NCI-H748 (cell line): ENCODE results near the gene PDZD4.
A peak's percentile ranks its signal among the peaks of the same experiment; 100 is the strongest.

ENCODE experiments used
- DNase-seq: peaks from one replicate; lab custom pipeline; 2025; ENCODE audit not compliant: unreplicated experiment; lab: John Stamatoyannopoulos, UW

Gene PDZD4

DNA sequence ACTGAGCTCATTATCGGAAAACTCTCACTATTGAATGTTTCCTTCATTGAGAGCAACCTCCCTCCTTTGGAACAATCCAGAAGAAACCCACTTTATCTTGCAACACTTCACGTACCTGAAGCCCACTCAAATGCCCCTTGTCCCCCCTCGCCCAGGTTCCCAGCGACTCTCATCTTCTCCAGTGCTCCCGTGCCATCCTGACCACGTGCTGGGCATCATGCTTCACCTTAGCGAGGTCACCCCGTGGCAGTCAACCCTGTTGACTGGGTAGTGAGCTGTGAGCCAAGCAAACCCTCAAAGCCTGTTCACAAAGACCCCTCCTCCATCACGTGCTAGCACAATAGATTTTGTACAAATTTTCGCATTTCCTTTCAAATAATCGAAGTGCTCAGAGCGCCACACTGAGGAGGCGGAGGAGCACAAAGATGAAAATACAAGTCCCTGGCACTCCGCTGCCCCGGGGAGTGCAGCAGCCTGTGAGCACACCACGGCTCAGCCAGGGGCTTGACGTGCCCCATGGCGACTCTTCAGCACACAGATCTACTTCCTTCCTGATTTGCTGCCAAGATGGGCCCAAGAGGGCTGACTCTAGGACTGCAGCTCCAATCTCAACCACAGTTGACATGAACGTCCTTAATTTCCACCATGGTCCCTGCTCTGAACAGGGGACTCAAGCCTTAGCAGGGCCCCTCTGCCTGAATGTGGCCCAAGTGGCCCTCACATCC, 15.6 kb downstream of the PDZD4 start:
- DNase-seq: no peak

DNA sequence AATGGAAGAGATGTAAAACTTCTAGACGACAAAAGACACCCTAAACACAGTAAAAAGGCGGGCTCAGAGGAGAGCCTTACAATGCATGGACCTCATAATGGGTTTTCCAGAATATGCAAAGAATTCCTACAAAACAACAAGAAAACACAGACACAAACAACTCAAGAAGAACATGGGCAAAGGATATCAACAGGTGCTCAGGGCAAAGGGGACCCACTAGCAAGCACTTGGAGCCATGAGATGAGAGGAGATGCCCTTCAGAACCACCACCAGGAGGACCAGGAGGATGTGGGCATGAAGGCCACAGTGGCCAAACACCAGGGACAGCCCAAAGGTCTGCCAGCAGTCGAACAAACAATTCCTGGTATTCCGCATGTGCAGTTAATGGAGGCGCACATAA, 17.2 kb downstream of the PDZD4 start:
- no peak for DNase-seq

DNA sequence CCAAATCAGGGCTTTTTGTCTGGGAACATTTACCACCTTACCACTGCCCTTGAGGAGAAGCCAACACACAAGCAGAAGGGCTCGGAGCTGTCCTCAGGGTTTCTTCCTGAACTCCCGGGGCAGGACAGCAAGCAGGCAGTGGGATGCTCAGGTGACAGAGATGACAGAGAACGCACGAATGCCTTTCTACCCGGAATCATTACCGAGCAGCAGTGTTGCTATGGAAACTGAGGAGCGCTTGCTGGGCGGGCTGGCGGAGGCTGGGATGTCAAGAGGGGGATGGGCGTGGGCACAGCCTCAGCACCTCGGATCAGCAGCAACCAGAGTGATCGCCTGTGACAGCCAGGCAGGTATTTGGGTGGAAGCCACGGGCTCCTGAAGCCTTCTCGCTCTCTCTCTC, 18.1 kb downstream of the PDZD4 start:
- peak; percentile 63 for DNase-seq

DNA sequence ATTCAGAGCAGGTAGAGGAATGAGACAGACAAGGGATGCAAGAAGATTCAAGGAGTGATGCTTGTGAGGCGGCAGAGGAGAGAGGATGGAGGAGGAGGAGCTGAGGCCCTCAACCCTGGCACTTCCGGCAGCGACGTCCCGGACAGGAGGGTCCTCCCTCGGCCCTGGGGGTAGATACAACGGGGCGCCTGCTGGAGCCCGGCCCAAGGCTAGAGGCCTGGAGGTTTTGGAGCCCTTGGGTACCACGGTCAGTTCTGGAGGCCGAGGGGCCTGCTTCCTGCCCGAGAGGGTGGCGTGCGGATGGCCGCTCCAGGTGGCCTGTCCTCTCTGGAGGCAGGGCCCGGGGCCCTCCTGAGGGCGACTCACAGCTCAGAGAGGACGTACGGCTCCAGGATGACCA, 22.4 kb downstream of the PDZD4 start:
- no peak for DNase-seq

DNA sequence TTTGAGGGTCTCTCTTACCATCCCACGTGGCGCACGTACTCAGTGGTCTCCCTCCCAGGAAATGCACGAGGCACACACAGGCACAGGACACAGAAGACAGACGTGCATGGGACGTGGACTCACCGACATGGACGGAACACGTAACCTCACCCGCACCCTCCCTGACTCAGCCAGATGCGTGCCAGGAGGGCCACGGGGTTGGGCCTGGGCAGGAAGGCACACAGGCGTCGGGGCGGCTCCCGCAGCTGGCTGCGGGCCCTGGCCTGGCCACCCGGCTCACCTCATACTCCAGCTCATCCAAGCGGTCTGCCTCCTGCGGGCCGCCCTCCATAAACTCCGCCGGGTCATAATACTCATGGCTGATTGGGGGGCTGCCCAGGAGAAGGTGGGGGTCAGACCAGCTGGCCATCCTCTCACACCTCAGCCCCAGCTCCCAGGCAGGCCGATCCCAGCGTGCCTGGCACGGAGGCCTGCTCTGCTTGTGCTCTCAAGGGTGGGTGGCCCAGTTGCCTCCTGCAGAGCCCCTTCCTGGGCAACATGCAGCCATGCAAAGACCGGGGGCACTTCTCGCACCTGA, 23.3 kb downstream of the PDZD4 start:
- no peak for DNase-seq

DNA sequence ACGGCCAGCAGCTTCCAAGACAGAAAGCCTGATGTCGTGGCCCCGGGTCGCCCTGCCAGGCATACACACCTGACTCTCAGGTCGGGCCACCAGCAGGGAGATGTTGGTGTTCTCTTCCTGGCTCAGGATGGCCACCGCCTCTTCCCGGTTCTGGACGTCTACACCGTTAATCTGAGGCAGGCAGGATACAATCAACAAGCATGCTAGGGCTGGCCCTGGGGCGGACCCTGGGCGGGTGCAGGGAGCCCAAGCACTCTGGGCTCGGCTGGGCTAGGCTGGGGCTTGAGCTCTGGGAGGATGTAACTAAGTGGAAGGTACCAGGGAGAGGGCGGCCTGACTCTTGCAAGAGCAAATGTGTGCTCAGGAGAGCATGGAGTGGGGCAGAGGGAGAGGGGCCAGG, 24.9 kb downstream of the PDZD4 start:
- no peak for DNase-seq

DNA sequence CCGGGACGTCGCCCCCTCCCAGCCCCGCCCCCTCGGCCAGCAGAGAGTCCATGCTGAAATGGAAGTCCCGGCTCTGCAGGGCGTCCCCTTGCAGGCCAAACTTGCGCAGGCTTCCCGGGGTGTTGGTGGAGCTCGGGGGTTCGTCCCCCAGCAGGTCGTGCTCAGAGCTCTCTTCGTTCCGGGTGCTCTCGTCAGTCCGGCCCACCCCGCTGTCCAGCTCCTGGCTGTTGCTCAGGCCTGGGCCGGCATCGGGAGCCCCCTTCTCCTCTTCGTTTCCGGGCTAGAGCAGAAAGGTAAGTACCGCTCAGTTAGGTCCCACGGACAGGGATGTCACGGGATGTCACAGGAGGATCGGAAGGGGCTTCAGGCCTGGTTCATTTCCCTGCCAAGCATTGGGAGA, 25.7 kb downstream of the PDZD4 start:
- DNase-seq: no peak

DNA sequence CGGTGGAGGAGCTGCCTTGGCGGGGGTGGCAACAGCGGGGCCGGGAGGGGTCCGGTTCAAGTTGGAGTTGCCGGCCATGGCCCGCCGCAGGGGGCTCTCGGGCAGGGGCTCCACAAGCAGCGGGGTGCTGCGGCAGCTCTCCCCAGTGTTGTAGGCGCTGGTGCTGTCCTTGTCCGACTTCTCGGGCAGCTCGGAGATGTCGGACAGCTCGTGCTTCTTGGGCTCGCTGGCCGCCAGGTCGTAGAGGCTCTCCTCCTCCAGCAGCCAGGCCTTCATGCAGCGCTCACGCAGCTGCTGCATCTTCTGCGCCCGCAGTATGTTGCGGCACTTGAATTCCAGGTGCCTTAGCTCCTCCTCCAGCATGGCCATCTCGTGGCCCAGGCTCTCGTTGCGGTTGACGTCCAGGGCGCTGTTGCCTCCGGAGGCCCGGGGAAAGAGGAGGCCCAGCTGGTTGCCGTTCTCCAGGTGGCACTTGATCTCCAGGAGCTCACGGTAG, 26.2 kb downstream of the PDZD4 start:
- DNase-seq: no peak

DNA sequence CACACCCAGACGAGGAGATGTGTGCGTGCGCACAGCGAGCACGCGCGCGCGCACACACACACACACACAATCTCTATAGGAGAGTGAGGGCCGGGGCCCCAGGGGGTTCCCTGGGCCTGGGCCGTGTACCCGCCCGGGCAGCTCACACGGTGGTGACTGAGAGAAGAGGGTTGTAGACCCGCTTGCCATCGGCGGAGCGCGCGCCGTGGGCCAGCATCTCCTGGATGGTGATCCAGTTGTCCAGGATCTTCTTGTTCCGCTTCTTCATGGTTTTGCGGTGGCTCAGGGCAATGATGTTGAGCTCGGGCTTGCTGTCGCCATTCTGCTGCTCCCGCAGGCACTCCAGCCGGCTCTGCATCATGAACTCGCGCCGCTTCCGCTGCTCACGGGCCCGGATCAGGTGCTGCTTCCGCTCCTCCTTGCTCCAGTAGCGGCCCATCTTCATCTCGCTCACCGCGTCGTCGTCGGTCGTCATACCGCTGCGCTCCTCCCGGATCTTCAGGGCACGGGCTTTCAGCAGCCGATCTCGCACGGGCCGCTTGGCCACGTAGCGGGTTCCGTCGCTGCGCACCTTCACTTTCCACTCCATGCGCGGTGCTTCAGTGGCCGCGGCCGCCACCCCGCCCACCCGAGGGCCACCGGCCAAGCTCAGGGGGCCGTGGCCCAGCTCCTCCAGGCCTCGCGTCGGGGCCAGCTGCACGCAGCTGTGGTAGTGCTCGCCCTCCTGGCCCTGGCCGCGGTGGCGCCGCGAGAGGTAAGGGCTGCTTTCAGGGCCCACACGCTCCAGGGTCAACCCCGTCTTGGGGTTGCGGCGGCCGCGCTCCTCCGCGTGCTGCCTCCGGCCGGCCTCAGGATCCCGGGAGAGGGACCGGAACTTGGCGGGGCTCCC, 26.9 kb downstream of the PDZD4 start:
- no peak for DNase-seq

DNA sequence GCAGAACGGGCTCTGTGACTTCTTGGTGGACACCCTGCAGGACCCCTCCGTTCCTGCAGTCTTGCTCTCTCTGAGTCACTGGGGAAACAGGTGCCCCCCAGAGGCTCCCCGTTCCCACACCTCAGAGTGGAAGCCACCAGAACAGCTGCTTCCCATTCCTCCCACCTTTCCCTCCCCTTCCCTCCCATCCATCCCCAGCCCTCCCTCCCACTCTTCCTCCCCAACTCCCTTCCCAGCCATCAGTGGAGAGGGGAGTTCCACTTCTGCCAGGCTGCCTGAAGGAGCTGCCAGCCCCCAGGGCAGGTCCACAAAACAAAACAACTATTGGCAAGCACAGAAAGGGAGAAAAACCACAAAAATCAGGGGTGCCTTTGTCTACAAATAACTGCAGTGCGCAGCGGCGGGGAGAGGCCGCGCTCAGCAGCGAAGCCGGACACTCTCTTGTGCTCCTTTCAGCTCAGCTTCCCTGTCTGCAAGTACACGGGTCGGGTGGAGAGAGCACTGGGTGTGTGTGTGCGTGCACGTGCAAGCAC, 27.8 kb downstream of the PDZD4 start:
- no peak for DNase-seq

DNA sequence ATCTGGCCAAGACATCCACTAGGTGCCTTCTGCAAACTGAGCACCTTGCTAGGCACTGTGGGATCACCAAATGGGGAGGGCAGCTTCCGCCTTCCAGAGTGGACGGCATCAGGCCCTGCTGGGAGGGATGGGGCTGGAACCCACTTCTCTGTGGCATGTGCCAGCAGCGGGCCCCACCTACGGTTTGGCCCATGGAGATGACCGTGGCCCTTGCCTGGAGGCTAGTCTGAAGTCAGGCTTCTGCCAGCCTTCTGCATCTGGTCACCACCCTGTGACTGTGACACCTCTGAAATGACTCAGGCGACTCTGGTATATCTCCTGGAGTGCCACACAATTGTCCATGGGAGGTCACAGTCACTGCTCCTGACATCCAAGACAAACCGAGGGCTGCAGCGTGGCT, 28.7 kb downstream of the PDZD4 start:
- DNase-seq: no peak

DNA sequence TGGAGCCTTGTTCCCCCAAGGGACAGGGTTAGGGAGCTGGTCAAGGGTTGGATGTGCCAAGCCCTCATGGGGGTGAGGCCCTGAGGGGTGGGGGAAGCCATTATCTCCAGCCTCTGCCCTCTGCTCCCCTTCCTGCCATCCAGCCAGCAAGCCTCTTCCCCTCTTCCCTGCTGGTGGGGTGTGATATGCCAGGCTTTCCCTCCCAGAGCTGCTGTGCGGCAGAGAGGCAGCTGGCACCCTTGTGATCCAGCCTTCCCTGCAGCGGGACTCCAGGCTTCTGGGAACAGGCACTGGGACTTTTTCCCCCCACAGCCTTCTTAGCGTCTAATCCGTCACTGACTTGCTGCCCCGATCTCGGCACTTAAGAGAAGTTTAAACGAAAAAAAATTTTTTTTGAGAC, 29.6 kb downstream of the PDZD4 start:
- no peak for DNase-seq

DNA sequence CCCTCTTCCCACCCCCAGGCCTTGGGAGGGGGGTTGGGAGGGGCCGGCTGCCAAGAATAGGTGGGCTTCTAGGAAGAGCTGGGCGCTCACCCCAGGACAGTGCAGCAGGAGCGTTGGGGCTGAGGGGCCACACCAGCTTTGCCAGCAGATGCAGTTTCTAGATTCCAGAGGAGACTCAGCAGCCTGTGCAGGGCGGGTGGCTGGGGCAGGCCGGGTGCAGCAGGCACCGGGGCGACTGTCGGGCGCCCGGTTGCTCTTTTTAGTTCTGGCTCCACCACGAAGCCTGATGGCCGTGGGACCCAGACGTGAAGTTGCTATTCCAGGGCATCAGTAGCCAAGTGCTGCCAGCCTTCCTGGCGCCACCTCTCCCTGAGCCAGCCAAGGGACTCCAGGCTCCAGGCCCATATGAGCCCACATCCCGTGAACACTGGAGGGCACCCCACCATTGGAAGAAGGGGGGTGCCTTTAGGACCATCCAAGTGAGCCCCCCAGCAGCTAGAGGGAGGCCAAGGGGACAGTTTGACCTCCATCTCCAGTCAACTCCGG, 30.1 kb downstream of the PDZD4 start:
- DNase-seq: no peak

DNA sequence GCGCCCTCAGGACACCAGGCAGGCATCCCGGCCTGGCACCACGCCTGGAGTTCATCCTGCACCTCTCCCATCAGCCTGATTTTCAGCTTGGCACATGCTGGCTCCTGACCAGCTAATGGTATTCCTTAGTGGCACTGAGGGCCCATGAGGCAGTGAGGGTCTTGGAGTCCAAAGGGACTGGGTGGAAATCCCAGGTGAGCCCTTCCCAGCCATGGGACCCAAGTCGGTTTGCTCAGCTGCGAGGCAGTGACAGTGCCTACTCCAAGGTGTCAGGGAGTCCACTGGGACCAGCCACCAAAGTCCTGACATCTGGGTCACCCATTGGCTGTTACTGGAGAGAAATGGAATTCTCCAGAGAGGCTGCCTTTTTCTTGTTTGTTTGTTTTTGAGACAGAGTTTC, 31.0 kb downstream of the PDZD4 start:
- DNase-seq: no peak

DNA sequence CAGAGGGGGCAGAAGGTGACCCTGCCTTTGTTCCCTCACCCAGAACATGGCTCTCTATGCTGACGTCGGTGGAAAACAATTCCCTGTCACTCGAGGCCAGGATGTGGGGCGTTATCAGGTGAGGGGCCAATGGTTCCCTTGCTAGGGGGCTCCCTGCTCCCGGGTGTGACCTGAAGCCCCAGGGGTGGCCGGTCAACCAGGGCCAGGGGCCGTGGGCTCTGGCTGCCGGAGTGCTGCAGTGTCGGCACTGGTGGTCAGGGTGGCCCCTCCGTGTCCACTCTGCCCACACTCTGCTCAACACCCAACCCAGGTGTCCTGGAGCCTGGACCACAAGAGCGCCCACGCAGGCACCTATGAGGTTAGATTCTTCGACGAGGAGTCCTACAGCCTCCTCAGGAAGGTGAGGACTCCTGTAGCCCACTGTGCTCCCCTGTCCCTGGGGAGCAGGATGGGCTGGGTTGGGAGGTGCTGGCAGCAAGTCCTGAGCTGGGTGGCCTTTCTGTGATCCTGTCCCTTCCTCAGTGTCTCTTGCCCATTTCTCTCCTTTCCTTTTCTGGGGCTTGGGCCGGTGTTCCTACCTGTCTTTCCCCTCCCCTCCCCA, 32.8 kb downstream of the PDZD4 start:
- DNase-seq: no peak

DNA sequence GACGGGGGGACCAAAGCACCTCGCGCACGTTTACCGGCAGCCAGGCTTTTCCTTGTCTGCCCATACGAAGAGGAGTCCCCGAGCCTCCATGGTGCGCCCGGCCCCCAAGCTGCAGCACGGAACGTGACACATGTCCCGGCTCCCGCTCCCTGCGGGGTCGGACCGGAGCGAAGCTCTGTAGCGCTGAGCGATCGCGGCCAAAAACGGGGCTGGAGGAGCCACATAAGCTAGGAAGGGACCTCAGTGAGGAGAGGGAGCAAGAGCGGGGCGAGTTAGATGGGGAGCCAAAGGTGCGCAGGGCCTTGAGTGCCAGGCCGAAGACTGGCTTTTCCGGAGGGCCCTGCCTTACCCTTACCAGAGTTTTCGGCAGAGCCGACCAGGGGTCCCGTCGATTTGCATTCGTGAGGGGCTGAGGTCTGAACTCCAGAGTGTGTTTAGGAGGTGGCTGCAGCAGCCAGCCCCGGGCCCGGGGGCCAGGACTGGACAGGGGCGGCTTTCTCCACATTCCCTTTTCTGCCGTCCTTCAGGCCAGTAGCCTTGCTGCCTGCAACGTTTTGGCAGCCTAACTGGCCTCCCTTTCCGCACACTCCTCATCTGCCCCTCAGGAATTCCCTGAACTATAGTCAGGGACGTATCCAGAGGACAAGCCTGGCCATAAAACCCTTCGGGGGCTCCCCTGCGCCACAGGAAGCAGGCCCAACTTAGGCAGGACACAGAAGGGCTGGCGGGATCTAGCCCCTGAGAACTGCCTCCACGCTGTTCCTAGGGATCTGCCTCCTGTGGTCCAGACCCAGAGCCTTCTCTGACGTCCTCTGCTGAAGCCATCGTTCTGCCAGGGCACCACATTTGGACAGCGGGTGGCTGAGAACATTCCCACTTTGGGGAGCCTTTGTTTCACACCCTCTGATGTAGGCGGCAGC, 35.2 kb downstream of the PDZD4 start:
- peak; percentile 32 for DNase-seq

DNA sequence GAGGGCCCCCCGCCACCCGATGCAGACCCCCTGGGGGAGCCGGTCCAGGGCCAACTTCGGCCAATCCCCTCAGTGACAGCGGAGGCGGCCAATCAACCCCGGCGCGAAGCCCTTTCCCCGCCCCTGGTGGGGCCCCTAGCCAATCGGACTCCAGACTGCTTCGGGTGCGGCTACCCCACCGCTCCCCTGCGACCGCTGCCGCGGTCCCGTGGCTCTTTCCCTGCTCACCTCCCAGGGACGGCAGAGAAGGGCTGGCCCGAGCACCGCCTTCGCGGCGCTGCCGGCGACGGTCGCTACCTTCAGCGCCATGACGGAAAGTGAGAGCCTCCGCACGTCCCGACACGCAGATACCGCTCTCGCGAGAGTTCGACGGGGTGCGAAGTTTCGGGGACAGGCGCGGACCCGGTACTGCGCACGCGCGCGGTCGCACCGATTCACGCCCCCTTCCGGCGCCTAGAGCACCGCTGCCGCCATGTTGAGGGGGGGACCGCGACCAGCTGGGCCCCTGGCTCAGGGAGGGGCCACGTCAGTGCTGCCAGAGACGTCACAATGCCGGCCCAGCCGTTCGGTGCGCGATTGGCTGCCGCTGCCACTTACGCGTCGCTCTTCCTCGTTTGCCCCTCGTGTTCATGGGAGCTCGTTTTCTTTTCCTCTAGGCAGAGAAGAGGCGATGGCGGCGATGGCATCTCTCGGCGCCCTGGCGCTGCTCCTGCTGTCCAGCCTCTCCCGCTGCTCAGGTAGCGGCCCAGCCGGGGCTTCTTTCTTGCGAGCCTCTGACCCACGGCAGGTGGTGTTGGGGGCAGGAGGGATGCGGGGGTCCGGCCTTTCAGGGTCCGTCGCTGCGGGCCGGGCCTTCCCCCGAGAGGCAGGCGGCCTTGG, 36.1 kb downstream of the PDZD4 start, which contains the start of the genes IDH3G and SSR4:
Gene IDH3G, minus strand, starts transcription at position 358 of the 879 bp plus-strand sequence. Its CDS starts 49 bp downstream, at position 309.
Gene SSR4, plus strand, starts transcription at position 651 of the 879 bp plus-strand sequence. Its CDS starts 20 bp downstream, at position 671.
- DNase-seq: peak; percentile 95

DNA sequence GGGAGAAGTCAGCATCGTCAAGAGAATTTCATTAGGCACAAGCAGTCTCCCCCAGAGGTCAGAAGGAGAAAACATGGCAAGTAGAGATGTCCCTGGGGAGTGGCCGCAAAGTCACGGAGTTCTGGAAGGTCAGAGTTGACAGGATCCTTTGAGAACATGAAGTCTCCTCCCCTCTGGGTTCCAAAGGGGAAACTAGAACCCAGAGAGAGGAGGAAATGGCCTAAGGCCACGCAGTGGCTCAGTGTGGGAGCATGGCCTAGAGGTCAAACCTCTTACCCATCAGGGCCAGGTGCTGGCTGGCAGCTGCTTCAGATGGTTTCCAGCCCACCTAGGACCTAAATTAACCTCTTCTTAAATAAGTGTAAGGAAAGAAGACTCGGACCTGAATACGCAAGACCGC, 37.1 kb downstream of the PDZD4 start:
- no peak for DNase-seq

DNA sequence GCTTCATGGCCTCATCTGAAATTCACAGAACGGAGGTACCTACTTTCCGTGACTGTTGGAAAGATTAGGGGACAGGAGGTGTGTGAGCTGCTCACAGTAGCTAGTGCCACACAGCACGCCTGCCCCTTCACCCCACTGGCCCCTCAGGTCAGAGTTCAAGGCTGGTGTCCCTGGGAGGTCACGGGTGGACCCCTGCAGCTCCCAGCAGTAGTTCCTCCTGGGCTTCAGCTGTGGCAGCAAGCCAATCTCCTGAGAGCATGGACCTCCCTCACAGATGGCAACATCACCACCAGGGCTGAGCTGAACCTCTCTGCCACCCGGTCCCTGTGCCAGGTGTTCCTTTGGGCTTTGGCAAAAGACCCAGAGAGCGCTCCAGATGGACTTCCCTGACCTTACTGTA, 38.0 kb downstream of the PDZD4 start:
- no peak for DNase-seq
